ENCODE results near the gene NAA15. TPM values are rescaled to one million over a fixed set of nuclear protein-coding genes. Genes with fewer than 3 reads are reported as not detected.

Gene NAA15
- polyA plus RNA-seq, 3 donors = 32.3 to 32.9 (median 32.5) TPM

Other genes starting within 250 kb of the NAA15 start
- 10 to 100 TPM; 55.3 to 67.1 (median 60.2) TPM for gene ELF2, start 124.3 kb upstream of the NAA15 start, polyA plus RNA-seq (ENCODE audit: insufficient read length in 3 of 3)
- under 1 TPM in 2 of 3 donors, not detected in 1; 0.34 to 0.44 TPM for gene MGARP, start 21.3 kb upstream of the NAA15 start, polyA plus RNA-seq (ENCODE audit: insufficient read length in 3 of 3)
- gene NDUFC1, start 972 bp downstream of the NAA15 start, polyA plus RNA-seq (ENCODE audit: insufficient read length in 3 of 3) = 10 to 100 TPM; 86.8 to 99.7 (median 90.0) TPM
- gene RAB33B, start 152.6 kb downstream of the NAA15 start, polyA plus RNA-seq (ENCODE audit: insufficient read length in 3 of 3) = 10 to 100 TPM in 2 of 3 donors, 1 to 10 TPM in 1; 8.8 to 11.3 (median 11.0) TPM